HG03108 (cell line): ENCODE data around the gene AMHR2.

Experiments used
- ATAC-seq: cut with Tn5 transposase; IDR thresholded peaks from one replicate; pipeline ENCODE4 v1.9.1; 2021; ENCODE audit warnings: moderate library complexity; ENCODE audit not compliant: unreplicated experiment

Gene AMHR2

GRCh38 chr12:53452159-53453077 is 28.8 kb downstream of the AMHR2 start:
- ATAC-seq = peak; percentile 26

GRCh38 chr12:53453953-53454640 is 30.4 kb downstream of the AMHR2 start:
- ATAC-seq = no peak

GRCh38 chr12:53454707-53455106 is 31.1 kb downstream of the AMHR2 start:
- no peak for ATAC-seq

GRCh38 chr12:53456654-53457366 is 33.2 kb downstream of the AMHR2 start:
- no peak for ATAC-seq

- no peak for ATAC-seq
Measured at GRCh38 chr12:53459097-53459496, 35.4 kb downstream of the AMHR2 start.

- ATAC-seq = no peak
Measured at GRCh38 chr12:53461059-53461458, 37.4 kb downstream of the AMHR2 start.

GRCh38 chr12:53461591-53461990 is 37.9 kb downstream of the AMHR2 start:
- ATAC-seq = no peak

- ATAC-seq = no peak
Measured at GRCh38 chr12:53462935-53463334, 39.3 kb downstream of the AMHR2 start.

- no peak for ATAC-seq
Measured at GRCh38 chr12:53463802-53464560, 40.3 kb downstream of the AMHR2 start.

GRCh38 chr12:53464685-53465418 is 41.2 kb downstream of the AMHR2 start:
- ATAC-seq = no peak

GRCh38 chr12:53465679-53466078 is 42.0 kb downstream of the AMHR2 start:
- no peak for ATAC-seq

- no peak for ATAC-seq
Measured at GRCh38 chr12:53466640-53467039, 43.0 kb downstream of the AMHR2 start.

GRCh38 chr12:53467082-53467481 is 43.4 kb downstream of the AMHR2 start:
- no peak for ATAC-seq

GRCh38 chr12:53467880-53468279 is 44.2 kb downstream of the AMHR2 start:
- no peak for ATAC-seq

GRCh38 chr12:53468282-53468681 is 44.6 kb downstream of the AMHR2 start:
- no peak for ATAC-seq

- no peak for ATAC-seq
Measured at GRCh38 chr12:53472056-53472582, 48.5 kb downstream of the AMHR2 start.

- ATAC-seq = no peak
Measured at GRCh38 chr12:53474077-53474476, 50.4 kb downstream of the AMHR2 start.

- ATAC-seq = no peak
Measured at GRCh38 chr12:53474819-53475218, 51.2 kb downstream of the AMHR2 start.

- no peak for ATAC-seq
Measured at GRCh38 chr12:53476769-53477209, 53.1 kb downstream of the AMHR2 start.

GRCh38 chr12:53478865-53479264 is 55.2 kb downstream of the AMHR2 start:
- ATAC-seq = no peak
